Neural progenitor cell (in vitro differentiated cells): Measurements from ENCODE around the gene ADAM8. TPM values are rescaled to one million over a fixed set of nuclear protein-coding genes. Genes with fewer than 3 reads are reported as not detected.

Experiments used
- DNase-seq: peaks from one replicate; pipeline ENCODE4 v3.0.0-alpha.2; 2016; ENCODE audit warnings: low spot score
- H2AFZ ChIP-seq: fragments of 200-600 bp; sonication (generic); replicated peaks from 2 replicates; pipeline ENCODE4 v1.6.1; 2016; ENCODE audit warnings: antibody characterized with exemption
- H3F3A ChIP-seq: fragments of 200-600 bp; sonication (generic); 2 replicates; pipeline ENCODE4 v1.6.1; 2016; ENCODE audit warnings: antibody characterized with exemption, low read depth
- H3K27ac ChIP-seq: fragments of 200-600 bp; sonication (generic); 2 replicates; pipeline ENCODE4 v1.5.1; 2016; ENCODE audit warnings: mild to moderate bottlenecking
- H3K27me3 ChIP-seq: fragments of 200-600 bp; sonication (generic); 2 replicates; pipeline ENCODE4 v1.6.1; 2016; ENCODE audit warnings: mild to moderate bottlenecking, moderate library complexity
- H3K36me3 ChIP-seq: fragments of 200-600 bp; sonication (generic); 2 replicates; pipeline ENCODE4 v1.5.1; 2016
- H3K4me1 ChIP-seq: fragments of 200-600 bp; sonication (generic); 2 replicates; pipeline ENCODE4 v1.6.1; 2016; ENCODE audit warnings: mixed run types
- H3K4me2 ChIP-seq: fragments of 200-600 bp; sonication (generic); 2 replicates; pipeline ENCODE4 v1.6.1; 2016
- H3K4me3 ChIP-seq: fragments of 200-600 bp; sonication (generic); 2 replicates; pipeline ENCODE4 v1.5.1; 2016
- H3K79me2 ChIP-seq: fragments of 200-600 bp; sonication (generic); 2 replicates; pipeline ENCODE4 v1.6.1; 2016; ENCODE audit warnings: low read depth
- H3K9ac ChIP-seq: fragments of 200-600 bp; sonication (generic); 2 replicates; pipeline ENCODE4 v1.6.1; 2016
- H3K9me3 ChIP-seq: fragments of 200-600 bp; sonication (generic); 2 replicates; pipeline ENCODE4 v1.5.1; 2016; ENCODE audit warnings: low read depth
- H4K20me1 ChIP-seq: fragments of 200-600 bp; sonication (generic); 2 replicates; pipeline ENCODE4 v1.6.1; 2016; ENCODE audit warnings: low read depth
- H3K27ac Mint-ChIP-seq: 3 replicates; pipeline ENCODE4 v1.8.0; 2021; ENCODE audit warnings: mixed read lengths
- H3K27me3 Mint-ChIP-seq: 2 replicates; pipeline ENCODE4 v1.8.0; 2022; ENCODE audit warnings: low read depth, mild to moderate bottlenecking, inconsistent platforms, moderate library complexity, mixed read lengths; ENCODE audit not compliant: insufficient read depth
- H3K36me3 Mint-ChIP-seq: 3 replicates; pipeline ENCODE4 v1.8.0; 2021; ENCODE audit warnings: mixed read lengths
- H3K4me1 Mint-ChIP-seq: 3 replicates; pipeline ENCODE4 v1.8.0; 2021; ENCODE audit warnings: mixed read lengths
- H3K4me3 Mint-ChIP-seq: 3 replicates; pipeline ENCODE4 v1.8.0; 2021; ENCODE audit warnings: mild to moderate bottlenecking, moderate library complexity, mixed read lengths
- H3K9me3 Mint-ChIP-seq: 3 replicates; pipeline ENCODE4 v1.8.0; 2020; ENCODE audit warnings: mixed read lengths
- EZH2 ChIP-seq: fragments of 200-600 bp; sonication (generic); IDR thresholded peaks from 2 replicates; pipeline ENCODE4 v1.6.1; 2017; ENCODE audit warnings: antibody characterized with exemption, mild to moderate bottlenecking, moderate library complexity
- EZH2phosphoT487 ChIP-seq: fragments of 200-600 bp; sonication (generic); IDR thresholded peaks from 2 replicates; pipeline ENCODE4 v1.6.1; 2017; ENCODE audit warnings: antibody characterized with exemption
- total RNA-seq: library from RNA; depleted of rRNA; stranded (reverse); fragments of >200 nt; gene quantifications from 2 replicates; pipeline ENCODE4 v1.2.3, GENCODE V29; 2015; ENCODE audit warnings: low replicate concordance
- TF ChIP-seq, protein P1 (sequence below): fragments of 200-600 bp; sonication (generic); IDR thresholded peaks from 2 replicates; pipeline ENCODE4 v1.5.1; 2017; ENCODE audit warnings: antibody characterized with exemption, mild to moderate bottlenecking

ADAM8 gene
- total RNA-seq, 1 donor from 2014 or later = 3.3 TPM

DNA sequence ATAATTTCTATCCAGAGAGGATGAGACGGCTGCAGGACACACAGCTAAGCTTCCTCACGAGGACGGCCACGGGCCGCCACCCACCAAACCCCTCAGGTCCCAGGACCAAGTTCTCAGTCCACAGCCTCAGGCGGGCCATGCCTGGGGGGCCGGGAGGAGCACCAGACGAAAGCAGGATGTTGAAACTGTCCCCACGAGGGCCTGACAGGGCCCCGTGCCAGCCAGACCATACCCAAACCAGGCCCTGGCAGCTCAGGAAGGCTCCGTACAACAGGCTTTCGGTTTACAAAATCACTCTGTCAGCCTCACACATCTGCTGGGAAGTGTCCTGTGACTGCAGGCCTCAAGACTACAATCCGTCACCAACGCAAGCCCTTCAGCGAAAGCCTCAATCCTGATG, 17.5 kb upstream of the ADAM8 start:
- H3K36me3 ChIP-seq = no peaks in the 10 kb centered on the region

DNA sequence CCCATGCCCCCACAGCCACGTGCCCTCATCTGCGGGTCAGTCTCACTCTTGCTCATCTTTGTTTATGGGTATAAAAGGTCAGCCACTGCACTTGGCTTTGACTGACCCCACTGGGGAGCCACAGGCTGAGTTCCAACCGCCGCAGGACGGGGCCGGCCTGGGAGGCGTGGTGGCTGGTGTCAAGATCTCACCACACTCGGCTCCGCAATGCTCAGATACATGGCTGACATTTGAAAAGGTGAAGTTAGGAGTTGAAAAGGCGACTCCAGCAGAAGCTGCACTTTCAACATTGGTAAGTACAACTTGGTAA, 17.1 kb upstream of the ADAM8 start:
- H3K9me3 Mint-ChIP-seq = no peaks in the 10 kb centered on the region
- Histone ChIP-seq H3F3A (no peaks in the 10 kb centered on the region), H3K4me1 (no peaks in the 10 kb centered on the region), H3K9ac (no peak overlapping the region), H3K9me3 (no peaks in the 10 kb centered on the region), H3K36me3 (no peaks in the 10 kb centered on the region), H3K27me3 (no peaks in the 10 kb centered on the region), H4K20me1 (no peaks in the 10 kb centered on the region), H3K4me2 (no peak overlapping the region), H3K27ac (no peak overlapping the region), H2AFZ (no peak overlapping the region), H3K79me2 (no peaks in the 10 kb centered on the region), H3K4me3 (no peak overlapping the region)
- no peaks in the 10 kb centered on the region for H3K4me1 Mint-ChIP-seq
- no peak overlapping the region for H3K27ac Mint-ChIP-seq
- peaks cover 2% of the 10 kb centered on the region for H3K27me3 Mint-ChIP-seq
- TF ChIP-seq, protein P1, sequence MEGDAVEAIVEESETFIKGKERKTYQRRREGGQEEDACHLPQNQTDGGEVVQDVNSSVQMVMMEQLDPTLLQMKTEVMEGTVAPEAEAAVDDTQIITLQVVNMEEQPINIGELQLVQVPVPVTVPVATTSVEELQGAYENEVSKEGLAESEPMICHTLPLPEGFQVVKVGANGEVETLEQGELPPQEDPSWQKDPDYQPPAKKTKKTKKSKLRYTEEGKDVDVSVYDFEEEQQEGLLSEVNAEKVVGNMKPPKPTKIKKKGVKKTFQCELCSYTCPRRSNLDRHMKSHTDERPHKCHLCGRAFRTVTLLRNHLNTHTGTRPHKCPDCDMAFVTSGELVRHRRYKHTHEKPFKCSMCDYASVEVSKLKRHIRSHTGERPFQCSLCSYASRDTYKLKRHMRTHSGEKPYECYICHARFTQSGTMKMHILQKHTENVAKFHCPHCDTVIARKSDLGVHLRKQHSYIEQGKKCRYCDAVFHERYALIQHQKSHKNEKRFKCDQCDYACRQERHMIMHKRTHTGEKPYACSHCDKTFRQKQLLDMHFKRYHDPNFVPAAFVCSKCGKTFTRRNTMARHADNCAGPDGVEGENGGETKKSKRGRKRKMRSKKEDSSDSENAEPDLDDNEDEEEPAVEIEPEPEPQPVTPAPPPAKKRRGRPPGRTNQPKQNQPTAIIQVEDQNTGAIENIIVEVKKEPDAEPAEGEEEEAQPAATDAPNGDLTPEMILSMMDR = no peak
- no peak for TF ChIP-seq EZH2phosphoT487
- TF ChIP-seq EZH2 = no peak
- no peak for DNase-seq
- no peak overlapping the region for H3K4me3 Mint-ChIP-seq
- peaks cover 17% of the 10 kb centered on the region for H3K36me3 Mint-ChIP-seq

More for the DNA sequence above, 17.5 kb upstream of the ADAM8 start:
- H3K4me2 ChIP-seq = no peak overlapping the region
- no peaks in the 10 kb centered on the region for H3K27me3 ChIP-seq
- Mint-ChIP-seq H3K4me3 (no peak overlapping the region), H3K9me3 (no peaks in the 10 kb centered on the region), H3K27me3 (peaks cover 2% of the 10 kb centered on the region), H3K4me1 (no peaks in the 10 kb centered on the region), H3K36me3 (peaks cover 15% of the 10 kb centered on the region), H3K27ac (no peak overlapping the region)
- no peak overlapping the region for H3K4me3 ChIP-seq
- no peaks in the 10 kb centered on the region for H4K20me1 ChIP-seq
- H3K4me1 ChIP-seq = no peaks in the 10 kb centered on the region
- no peak overlapping the region for H3K27ac ChIP-seq
- no peaks in the 10 kb centered on the region for H3F3A ChIP-seq
- no peaks in the 10 kb centered on the region for H3K9me3 ChIP-seq
- TF ChIP-seq EZH2 = no peak
- TF ChIP-seq EZH2phosphoT487 = no peak
- TF ChIP-seq, protein P1 = no peak
- no peak overlapping the region for H3K9ac ChIP-seq
- no peak for DNase-seq
- no peaks in the 10 kb centered on the region for H3K79me2 ChIP-seq
- H2AFZ ChIP-seq = no peak overlapping the region

GRCh38 chr10:133292919-133293809, 16.5 kb upstream of the ADAM8 start:
- Histone ChIP-seq H3K36me3 (no peaks in the 10 kb centered on the region), H3K27ac (no peak overlapping the region), H3K4me3 (no peak overlapping the region), H3K27me3 (no peaks in the 10 kb centered on the region), H4K20me1 (no peaks in the 10 kb centered on the region), H3K9me3 (no peaks in the 10 kb centered on the region), H2AFZ (no peak overlapping the region), H3K9ac (no peak overlapping the region), H3K79me2 (no peaks in the 10 kb centered on the region), H3K4me1 (no peaks in the 10 kb centered on the region), H3K4me2 (no peak overlapping the region), H3F3A (no peaks in the 10 kb centered on the region)
- Mint-ChIP-seq H3K4me1 (no peaks in the 10 kb centered on the region), H3K27ac (no peak overlapping the region), H3K4me3 (no peak overlapping the region), H3K36me3 (peaks cover 17% of the 10 kb centered on the region), H3K9me3 (no peaks in the 10 kb centered on the region), H3K27me3 (peaks cover 2% of the 10 kb centered on the region)
- no peak for DNase-seq
- TF ChIP-seq EZH2 (no peak), EZH2phosphoT487 (no peak)
- TF ChIP-seq, protein P1 = no peak
